Liver (tissue), 3 donors: Measurements from ENCODE around the gene REC114.

Experiments
- EGR1 ChIP-seq, 2 donors: IDR thresholded peaks; 2 replicates each; pipeline ENCODE4 v1.6.1; 2016 to 2018; ENCODE audit warnings: antibody characterized with exemption in 2 of 2, low read depth in 2 of 2
- JUND ChIP-seq, 2 donors: IDR thresholded peaks; 2 replicates each; pipeline ENCODE4 v1.6.1; 2016; ENCODE audit warnings: antibody characterized with exemption in 2 of 2
- NR2F2 ChIP-seq: IDR thresholded peaks from 2 replicates; pipeline ENCODE4 v1.6.1; 2016; ENCODE audit warnings: antibody characterized with exemption
- RAD21 ChIP-seq, 2 donors: IDR thresholded peaks; 2 replicates each; pipeline ENCODE4 v1.6.1; 2016; ENCODE audit warnings: antibody characterized with exemption in 2 of 2, mild to moderate bottlenecking in 2 of 2
- RXRA ChIP-seq, 2 donors: IDR thresholded peaks; 2 replicates each; pipeline ENCODE4 v1.6.1; 2017 to 2018; ENCODE audit warnings: antibody characterized with exemption in 2 of 2, mild to moderate bottlenecking in 1 of 2
- SP1 ChIP-seq: IDR thresholded peaks from 2 replicates; pipeline ENCODE4 v1.6.1; 2018; ENCODE audit warnings: antibody characterized with exemption, mild to moderate bottlenecking
- TAF1 ChIP-seq: conservative IDR thresholded peaks from 2 replicates; pipeline ENCODE4 v1.6.1; 2016; ENCODE audit warnings: antibody characterized with exemption, mild to moderate bottlenecking
- YY1 ChIP-seq: IDR thresholded peaks from 2 replicates; pipeline ENCODE4 v1.6.1; 2016; ENCODE audit warnings: antibody characterized with exemption, mild to moderate bottlenecking
- TF ChIP-seq, protein P1 (sequence below): fragments of 150-350 bp; IDR thresholded peaks from 2 replicates; pipeline ENCODE4 v1.5.1; 2017; ENCODE audit warnings: improper control_type of control experiment, low read depth, low read length; ENCODE audit not compliant: missing input control
- TF ChIP-seq, protein P2 (sequence below): IDR thresholded peaks from 2 replicates; pipeline ENCODE4 v1.6.1; 2016; ENCODE audit warnings: antibody characterized with exemption
- TF ChIP-seq, protein P3 (sequence below): IDR thresholded peaks from 2 replicates; pipeline ENCODE4 v1.6.1; 2016; ENCODE audit warnings: antibody characterized with exemption
- TF ChIP-seq, protein P4 (sequence below): IDR thresholded peaks from 2 replicates; pipeline ENCODE4 v1.6.1; 2016; ENCODE audit warnings: antibody characterized with exemption, mild to moderate bottlenecking
- TF ChIP-seq, protein P5 (sequence below): IDR thresholded peaks from 2 replicates; pipeline ENCODE4 v1.6.1; 2016; ENCODE audit warnings: antibody characterized with exemption
- donor health status: healthy.
- donor health status: healthy.

DNA sequence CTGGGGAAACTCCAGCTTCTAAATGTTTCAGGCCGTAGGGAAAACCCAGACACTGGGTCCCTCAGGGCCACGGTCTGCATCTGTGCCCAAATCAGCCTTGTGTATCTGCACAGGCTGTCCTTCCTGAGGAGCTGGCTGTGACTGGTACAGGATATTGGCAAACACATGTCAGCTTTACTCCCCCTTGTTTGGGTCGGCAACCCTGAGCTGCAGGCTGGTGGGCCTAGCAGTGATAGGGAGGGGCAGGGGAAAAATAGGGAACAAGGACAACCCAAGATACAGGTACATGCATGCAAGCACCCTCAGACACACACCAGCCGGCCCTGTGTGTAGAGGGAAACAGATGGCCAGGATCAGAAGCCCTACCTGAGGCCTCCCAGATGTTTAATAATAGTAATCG is 45.5 kb upstream of the REC114 start:
- TF ChIP-seq, protein P1, sequence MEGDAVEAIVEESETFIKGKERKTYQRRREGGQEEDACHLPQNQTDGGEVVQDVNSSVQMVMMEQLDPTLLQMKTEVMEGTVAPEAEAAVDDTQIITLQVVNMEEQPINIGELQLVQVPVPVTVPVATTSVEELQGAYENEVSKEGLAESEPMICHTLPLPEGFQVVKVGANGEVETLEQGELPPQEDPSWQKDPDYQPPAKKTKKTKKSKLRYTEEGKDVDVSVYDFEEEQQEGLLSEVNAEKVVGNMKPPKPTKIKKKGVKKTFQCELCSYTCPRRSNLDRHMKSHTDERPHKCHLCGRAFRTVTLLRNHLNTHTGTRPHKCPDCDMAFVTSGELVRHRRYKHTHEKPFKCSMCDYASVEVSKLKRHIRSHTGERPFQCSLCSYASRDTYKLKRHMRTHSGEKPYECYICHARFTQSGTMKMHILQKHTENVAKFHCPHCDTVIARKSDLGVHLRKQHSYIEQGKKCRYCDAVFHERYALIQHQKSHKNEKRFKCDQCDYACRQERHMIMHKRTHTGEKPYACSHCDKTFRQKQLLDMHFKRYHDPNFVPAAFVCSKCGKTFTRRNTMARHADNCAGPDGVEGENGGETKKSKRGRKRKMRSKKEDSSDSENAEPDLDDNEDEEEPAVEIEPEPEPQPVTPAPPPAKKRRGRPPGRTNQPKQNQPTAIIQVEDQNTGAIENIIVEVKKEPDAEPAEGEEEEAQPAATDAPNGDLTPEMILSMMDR, result no peak
- no peak for TF ChIP-seq YY1
- TF ChIP-seq, protein P2, sequence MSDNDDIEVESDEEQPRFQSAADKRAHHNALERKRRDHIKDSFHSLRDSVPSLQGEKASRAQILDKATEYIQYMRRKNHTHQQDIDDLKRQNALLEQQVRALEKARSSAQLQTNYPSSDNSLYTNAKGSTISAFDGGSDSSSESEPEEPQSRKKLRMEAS, result no peak
- no peak for TF ChIP-seq RXRA (IDR thresholded peaks at IDR 0.05)
- TF ChIP-seq SP1, result no peak
- TF ChIP-seq TAF1, result no peak
- TF ChIP-seq, protein P3, sequence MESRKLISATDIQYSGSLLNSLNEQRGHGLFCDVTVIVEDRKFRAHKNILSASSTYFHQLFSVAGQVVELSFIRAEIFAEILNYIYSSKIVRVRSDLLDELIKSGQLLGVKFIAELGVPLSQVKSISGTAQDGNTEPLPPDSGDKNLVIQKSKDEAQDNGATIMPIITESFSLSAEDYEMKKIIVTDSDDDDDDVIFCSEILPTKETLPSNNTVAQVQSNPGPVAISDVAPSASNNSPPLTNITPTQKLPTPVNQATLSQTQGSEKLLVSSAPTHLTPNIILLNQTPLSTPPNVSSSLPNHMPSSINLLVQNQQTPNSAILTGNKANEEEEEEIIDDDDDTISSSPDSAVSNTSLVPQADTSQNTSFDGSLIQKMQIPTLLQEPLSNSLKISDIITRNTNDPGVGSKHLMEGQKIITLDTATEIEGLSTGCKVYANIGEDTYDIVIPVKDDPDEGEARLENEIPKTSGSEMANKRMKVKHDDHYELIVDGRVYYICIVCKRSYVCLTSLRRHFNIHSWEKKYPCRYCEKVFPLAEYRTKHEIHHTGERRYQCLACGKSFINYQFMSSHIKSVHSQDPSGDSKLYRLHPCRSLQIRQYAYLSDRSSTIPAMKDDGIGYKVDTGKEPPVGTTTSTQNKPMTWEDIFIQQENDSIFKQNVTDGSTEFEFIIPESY, result no peak
- TF ChIP-seq RAD21 (IDR thresholded peaks at IDR 0.05), result no peak
- no peak for TF ChIP-seq JUND (IDR thresholded peaks at IDR 0.05)
- TF ChIP-seq, protein P4, sequence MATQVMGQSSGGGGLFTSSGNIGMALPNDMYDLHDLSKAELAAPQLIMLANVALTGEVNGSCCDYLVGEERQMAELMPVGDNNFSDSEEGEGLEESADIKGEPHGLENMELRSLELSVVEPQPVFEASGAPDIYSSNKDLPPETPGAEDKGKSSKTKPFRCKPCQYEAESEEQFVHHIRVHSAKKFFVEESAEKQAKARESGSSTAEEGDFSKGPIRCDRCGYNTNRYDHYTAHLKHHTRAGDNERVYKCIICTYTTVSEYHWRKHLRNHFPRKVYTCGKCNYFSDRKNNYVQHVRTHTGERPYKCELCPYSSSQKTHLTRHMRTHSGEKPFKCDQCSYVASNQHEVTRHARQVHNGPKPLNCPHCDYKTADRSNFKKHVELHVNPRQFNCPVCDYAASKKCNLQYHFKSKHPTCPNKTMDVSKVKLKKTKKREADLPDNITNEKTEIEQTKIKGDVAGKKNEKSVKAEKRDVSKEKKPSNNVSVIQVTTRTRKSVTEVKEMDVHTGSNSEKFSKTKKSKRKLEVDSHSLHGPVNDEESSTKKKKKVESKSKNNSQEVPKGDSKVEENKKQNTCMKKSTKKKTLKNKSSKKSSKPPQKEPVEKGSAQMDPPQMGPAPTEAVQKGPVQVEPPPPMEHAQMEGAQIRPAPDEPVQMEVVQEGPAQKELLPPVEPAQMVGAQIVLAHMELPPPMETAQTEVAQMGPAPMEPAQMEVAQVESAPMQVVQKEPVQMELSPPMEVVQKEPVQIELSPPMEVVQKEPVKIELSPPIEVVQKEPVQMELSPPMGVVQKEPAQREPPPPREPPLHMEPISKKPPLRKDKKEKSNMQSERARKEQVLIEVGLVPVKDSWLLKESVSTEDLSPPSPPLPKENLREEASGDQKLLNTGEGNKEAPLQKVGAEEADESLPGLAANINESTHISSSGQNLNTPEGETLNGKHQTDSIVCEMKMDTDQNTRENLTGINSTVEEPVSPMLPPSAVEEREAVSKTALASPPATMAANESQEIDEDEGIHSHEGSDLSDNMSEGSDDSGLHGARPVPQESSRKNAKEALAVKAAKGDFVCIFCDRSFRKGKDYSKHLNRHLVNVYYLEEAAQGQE, result no peak
- TF ChIP-seq EGR1 (IDR thresholded peaks at IDR 0.05; ENCODE audit: low read depth in 2 of 2), result no peak
- no peak for TF ChIP-seq NR2F2
- TF ChIP-seq, protein P5, sequence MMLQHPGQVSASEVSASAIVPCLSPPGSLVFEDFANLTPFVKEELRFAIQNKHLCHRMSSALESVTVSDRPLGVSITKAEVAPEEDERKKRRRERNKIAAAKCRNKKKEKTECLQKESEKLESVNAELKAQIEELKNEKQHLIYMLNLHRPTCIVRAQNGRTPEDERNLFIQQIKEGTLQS, result no peak
